ENCODE results near the gene FXN. TPM values are rescaled to one million over a fixed set of nuclear protein-coding genes. Genes with fewer than 3 reads are reported as not detected.

FXN gene
- total RNA-seq, 2 experiments from 2014 or later: 12.2 to 12.9 TPM

DNA sequence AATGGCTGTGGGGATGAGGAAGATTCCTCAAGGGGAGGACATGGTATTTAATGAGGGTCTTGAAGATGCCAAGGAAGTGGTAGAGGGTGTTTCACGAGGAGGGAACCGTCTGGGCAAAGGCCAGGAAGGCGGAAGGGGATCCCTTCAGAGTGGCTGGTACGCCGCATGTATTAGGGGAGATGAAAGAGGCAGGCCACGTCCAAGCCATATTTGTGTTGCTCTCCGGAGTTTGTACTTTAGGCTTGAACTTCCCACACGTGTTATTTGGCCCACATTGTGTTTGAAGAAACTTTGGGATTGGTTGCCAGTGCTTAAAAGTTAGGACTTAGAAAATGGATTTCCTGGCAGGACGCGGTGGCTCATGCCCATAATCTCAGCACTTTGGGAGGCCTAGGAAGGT, 1.2 kb downstream of the FXN start:
- Mint-ChIP-seq H3K4me3 (peak overlapping the region; percentile 93), H3K4me1 (ENCODE audit: low read depth) (peaks cover 31% of the 10 kb centered on the region), H3K27me3 (no peaks in the 10 kb centered on the region), H3K9me3 (no peaks in the 10 kb centered on the region), H3K27ac (peak overlapping the region; percentile 78), H3K36me3 (ENCODE audit: low read depth) (peaks cover 19% of the 10 kb centered on the region)
- ChIA-PET CTCF (interaction anchor here (1.9 to 2.4 kb wide), 2 partner anchors 8 to 157 kb away, joined by 6 read pairs; no protein-coding TSS in a partner anchor), POLR2A (interaction anchor here (0.9 to 2.4 kb wide), 7 partner anchors 10 to 204 kb away, joined by 3 to 32 read pairs (median 5); no protein-coding TSS in a partner anchor)
- H3K27ac ChIP-seq (ENCODE audit: low read depth in 1 of 2, low read length in 2 of 2): peak overlapping the region in 1 of 2 donors; percentile 58
- H3K36me3 ChIP-seq (ENCODE audit: insufficient read depth, low read length): peaks cover 4% of the 10 kb centered on the region
- TF ChIP-seq, protein P1, sequence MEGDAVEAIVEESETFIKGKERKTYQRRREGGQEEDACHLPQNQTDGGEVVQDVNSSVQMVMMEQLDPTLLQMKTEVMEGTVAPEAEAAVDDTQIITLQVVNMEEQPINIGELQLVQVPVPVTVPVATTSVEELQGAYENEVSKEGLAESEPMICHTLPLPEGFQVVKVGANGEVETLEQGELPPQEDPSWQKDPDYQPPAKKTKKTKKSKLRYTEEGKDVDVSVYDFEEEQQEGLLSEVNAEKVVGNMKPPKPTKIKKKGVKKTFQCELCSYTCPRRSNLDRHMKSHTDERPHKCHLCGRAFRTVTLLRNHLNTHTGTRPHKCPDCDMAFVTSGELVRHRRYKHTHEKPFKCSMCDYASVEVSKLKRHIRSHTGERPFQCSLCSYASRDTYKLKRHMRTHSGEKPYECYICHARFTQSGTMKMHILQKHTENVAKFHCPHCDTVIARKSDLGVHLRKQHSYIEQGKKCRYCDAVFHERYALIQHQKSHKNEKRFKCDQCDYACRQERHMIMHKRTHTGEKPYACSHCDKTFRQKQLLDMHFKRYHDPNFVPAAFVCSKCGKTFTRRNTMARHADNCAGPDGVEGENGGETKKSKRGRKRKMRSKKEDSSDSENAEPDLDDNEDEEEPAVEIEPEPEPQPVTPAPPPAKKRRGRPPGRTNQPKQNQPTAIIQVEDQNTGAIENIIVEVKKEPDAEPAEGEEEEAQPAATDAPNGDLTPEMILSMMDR (IDR thresholded peaks at IDR 0.05): no peak
- peak overlapping the region; percentile 86 for H3K4me3 ChIP-seq (ENCODE audit: low read length)
- H3K27me3 ChIP-seq (ENCODE audit: control insufficient read depth in 1 of 2, insufficient read depth in 2 of 2, low read length in 2 of 2): no peaks in the 10 kb centered on the region
- peaks cover 21% of the 10 kb centered on the region for H3K4me1 ChIP-seq (ENCODE audit: insufficient read depth, low read length)
- peaks cover 0 to 5% of the 10 kb centered on the region in 2 experiments for H3K9me3 ChIP-seq (ENCODE audit: control insufficient read depth in 1 of 2, insufficient read depth in 1 of 2, low read length in 2 of 2)
- no peak for DNase-seq
- no peak for ATAC-seq (ENCODE audit: poor library complexity)
- intact Hi-C loops (cut with DNase I, micrococcal nuclease): loop anchor here in 1 of 2 experiments (5.0 to 10.0 kb wide), 3 partner anchors 259 to 1218 kb away; partner anchors contain the start of gene SMC5

DNA sequence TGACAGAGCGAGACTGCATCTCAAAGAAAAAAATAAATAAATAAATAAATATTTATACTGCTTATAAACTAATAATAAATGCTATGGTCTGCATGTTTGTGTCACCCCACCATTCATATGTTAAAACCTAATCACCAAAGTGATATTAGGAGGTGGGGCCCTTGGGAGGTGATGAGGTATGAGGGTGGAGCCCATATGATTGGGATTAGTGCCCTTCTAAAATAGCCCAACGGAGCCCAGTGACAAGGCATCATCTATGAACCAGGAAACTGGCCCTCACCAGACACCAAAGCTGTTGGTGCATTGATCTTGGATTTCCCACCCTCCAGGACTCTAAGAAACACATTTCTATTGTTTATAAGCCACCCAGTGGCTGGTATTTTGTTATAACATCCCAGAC, 5.1 kb downstream of the FXN start:
- H3K27ac Mint-ChIP-seq: no peak overlapping the region
- Histone ChIP-seq H3K4me3 (ENCODE audit: low read length) (no peak overlapping the region), H3K4me1 (ENCODE audit: insufficient read depth, low read length) (peaks cover 20% of the 10 kb centered on the region), H3K27ac (ENCODE audit: low read depth in 1 of 2, low read length in 2 of 2) (no peak overlapping the region), H3K27me3 (ENCODE audit: control insufficient read depth in 1 of 2, insufficient read depth in 2 of 2, low read length in 2 of 2) (no peaks in the 10 kb centered on the region), H3K9me3 (ENCODE audit: control insufficient read depth in 1 of 2, insufficient read depth in 1 of 2, low read length in 2 of 2) (peaks cover 0 to 5% of the 10 kb centered on the region in 2 experiments), H3K36me3 (ENCODE audit: insufficient read depth, low read length) (peaks cover 9% of the 10 kb centered on the region)
- H3K27me3 Mint-ChIP-seq: no peaks in the 10 kb centered on the region
- ATAC-seq (ENCODE audit: poor library complexity): no peak
- no peak overlapping the region for H3K4me3 Mint-ChIP-seq
- intact Hi-C loops (cut with DNase I, micrococcal nuclease): loop anchor here in 1 of 2 experiments (5.0 kb wide), 1 partner anchor 727 kb away; no protein-coding TSS in a partner anchor
- no peaks in the 10 kb centered on the region for H3K9me3 Mint-ChIP-seq
- TF ChIP-seq, protein P1 (IDR thresholded peaks at IDR 0.05): no peak
- H3K36me3 Mint-ChIP-seq (ENCODE audit: low read depth): peaks cover 43% of the 10 kb centered on the region
- CTCF ChIA-PET: no interaction called here
- peaks cover 49% of the 10 kb centered on the region for H3K4me1 Mint-ChIP-seq (ENCODE audit: low read depth)
- POLR2A ChIA-PET: no interaction called here
- no peak for DNase-seq

DNA sequence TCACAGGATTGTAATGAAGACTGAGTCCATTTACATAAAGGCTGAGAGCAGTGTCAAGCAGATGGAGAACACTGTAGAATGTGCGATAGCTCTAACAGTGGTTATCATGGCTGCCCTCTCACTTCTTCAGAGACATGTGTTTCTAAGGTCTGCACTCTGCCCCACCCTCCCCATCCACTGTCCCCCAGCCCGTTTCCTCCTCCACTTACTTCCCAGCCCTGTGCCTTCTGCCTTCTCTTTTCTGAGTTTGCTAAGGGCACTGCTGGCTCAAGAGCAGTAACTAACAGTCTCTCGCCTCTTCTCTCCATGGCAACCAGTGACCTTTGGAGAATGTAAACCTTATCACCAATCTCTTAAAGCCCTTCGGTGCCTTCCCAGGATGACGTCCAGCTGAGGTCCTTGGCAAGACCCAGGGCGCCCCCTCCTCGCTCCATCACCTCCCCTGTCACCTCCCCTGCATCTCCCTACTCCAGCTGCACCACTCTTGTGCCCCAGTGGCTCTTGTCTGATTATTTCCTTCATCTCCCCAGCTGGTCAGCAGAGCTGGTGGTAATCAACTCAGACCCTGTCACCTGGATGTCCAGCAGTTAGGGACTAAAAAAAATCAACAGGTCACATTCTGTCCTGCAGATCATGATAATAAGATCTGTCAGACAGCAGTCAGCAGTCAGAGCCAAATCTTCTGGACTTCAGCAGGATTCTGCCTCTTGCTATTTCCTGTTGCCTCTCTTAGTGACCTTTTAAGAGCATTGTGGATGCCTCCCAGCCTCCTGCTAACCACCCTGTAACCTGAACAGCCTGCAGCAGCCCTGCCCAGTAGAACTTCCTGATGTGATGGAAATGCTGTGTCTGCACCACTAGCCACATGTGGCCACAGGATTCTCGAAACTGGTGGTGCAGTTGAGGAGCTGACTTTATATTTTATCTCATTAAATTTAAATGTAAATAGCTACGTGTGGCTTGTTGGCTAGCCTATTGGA, 9.0 kb downstream of the FXN start:
- no peaks in the 10 kb centered on the region for H3K27me3 ChIP-seq (ENCODE audit: control insufficient read depth in 1 of 2, insufficient read depth in 2 of 2, low read length in 2 of 2)
- no peak overlapping the region for H3K27ac ChIP-seq (ENCODE audit: low read depth in 1 of 2, low read length in 2 of 2)
- no peaks in the 10 kb centered on the region for H3K9me3 Mint-ChIP-seq
- peaks cover 45% of the 10 kb centered on the region for H3K4me1 Mint-ChIP-seq (ENCODE audit: low read depth)
- no peak overlapping the region for H3K4me3 ChIP-seq (ENCODE audit: low read length)
- H3K27ac Mint-ChIP-seq: peak overlapping the region; percentile 36
- intact Hi-C loops (cut with DNase I, micrococcal nuclease): loop anchor here in 1 of 2 experiments (5.0 kb wide), 1 partner anchor 723 kb away; no protein-coding TSS in a partner anchor
- peaks cover 73% of the 10 kb centered on the region for H3K36me3 Mint-ChIP-seq (ENCODE audit: low read depth)
- POLR2A ChIA-PET: interaction anchor here (1.4 kb wide), 1 partner anchor 12 kb away, joined by 3 read pairs; no protein-coding TSS in a partner anchor
- H3K4me3 Mint-ChIP-seq: no peak overlapping the region
- peaks cover 40% of the 10 kb centered on the region for H3K36me3 ChIP-seq (ENCODE audit: insufficient read depth, low read length)
- DNase-seq (no peak), ATAC-seq (ENCODE audit: poor library complexity) (no peak)
- peaks cover 0 to 5% of the 10 kb centered on the region in 2 experiments for H3K9me3 ChIP-seq (ENCODE audit: control insufficient read depth in 1 of 2, insufficient read depth in 1 of 2, low read length in 2 of 2)
- TF ChIP-seq, protein P1 (IDR thresholded peaks at IDR 0.05): no peak
- no peaks in the 10 kb centered on the region for H3K27me3 Mint-ChIP-seq
- H3K4me1 ChIP-seq (ENCODE audit: insufficient read depth, low read length): peaks cover 4% of the 10 kb centered on the region
- CTCF ChIA-PET: interaction anchor here (1.4 to 1.6 kb wide), 2 partner anchors 9 to 149 kb away, joined by 4 to 6 read pairs; partner anchors contain the start of gene FXN

Measured in CD4-positive, alpha-beta T cell (primary cell).